GM19240 (cell line): Measurements from ENCODE around the gene PTPRR.

ENCODE experiments used
- DNase-seq: peaks from one replicate; pipeline ENCODE4 v3.0.0; 2011; ENCODE audit warnings: low spot score; ENCODE audit not compliant: insufficient read length

The PTPRR gene

DNA sequence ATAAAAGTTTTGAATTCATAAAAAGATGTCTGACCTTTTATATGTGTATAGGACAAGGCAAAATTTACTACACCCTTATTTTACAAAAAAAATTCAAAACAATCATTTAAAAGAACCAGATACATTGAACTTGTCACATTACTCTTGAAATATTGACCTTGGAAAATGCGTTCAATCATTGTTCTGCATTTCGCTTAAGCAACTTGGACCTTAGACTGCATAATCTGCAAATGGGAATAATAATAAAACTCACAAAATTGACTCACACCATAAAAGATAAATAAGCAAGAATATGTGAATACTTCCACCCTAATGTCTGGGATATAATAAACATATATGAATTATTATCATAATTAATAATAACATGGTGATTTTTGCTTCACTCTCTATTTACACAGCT, 213.9 kb downstream of the PTPRR start:
- no peak for DNase-seq

DNA sequence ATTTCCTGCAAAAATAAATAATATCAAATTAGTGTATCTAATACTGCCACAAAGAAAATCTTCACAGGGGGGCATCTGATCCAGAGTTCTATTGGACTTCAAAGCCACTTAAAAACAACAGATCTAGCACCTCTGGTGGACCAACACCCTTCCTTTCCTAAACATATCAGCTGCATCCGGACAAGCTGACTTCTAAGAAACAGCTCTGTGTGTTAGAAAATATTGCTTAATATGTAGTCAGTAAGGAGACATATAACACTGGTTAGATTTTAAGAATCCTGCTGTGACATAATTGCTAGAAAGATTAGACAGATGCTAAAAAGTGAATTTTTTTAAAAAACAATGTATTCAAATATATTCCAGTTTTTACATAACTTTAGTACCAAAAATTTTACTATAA, 222.2 kb downstream of the PTPRR start:
- no peak for DNase-seq

DNA sequence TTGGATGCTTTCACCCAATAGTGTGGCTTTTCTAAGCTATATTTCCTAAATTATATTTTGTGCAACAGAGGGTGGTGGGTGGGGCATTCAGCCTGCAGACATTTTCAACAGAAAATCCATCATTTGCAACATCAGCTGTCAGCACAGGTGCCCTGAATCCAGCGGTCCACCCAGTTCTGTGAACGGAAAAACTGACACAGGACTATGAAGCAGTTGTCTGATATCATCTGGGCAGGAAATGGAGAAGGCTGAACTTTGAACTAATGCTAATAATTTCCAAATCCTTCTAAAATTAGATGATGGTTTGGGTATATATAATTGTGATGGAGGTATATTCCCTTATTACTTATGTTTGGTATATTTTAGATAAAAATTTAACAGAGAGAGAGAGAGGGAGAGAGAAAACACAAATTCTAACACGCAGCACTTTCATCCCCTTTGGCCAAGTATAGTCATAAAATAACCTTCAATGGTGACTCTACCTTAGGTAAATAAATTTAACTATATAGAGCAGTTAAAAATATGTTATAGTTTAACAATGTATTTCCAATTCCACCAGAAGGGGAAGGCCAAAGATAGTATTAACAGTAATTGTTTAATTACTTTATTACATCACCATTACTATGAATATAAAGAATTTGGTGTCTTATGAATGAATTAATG, 225.0 kb downstream of the PTPRR start:
- no peak for DNase-seq

- DNase-seq, result no peak
These were observed 227.8 kb downstream of the PTPRR start for GRCh38 chr12:70692681-70693288.

- no peak for DNase-seq
These were observed 229.4 kb downstream of the PTPRR start for GRCh38 chr12:70691018-70691672.

DNA sequence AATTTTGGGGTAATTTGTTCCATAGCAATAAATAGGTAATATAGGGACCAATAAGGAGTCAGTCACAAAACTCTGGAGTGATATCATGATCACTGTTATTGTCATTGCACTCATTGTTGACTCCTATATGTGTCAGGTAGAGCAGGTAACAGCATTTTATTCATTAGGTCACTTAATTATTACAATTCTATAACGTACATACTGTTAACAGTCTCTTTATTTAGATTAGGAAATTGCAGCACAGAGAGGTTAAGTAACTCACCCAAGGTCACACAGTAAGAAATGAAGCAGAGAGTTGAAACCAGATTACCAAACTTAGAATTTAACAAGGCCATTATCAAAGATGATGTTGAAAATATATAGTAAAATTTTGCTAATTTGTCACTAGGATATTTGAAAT, 233.6 kb downstream of the PTPRR start:
- no peak for DNase-seq

DNA sequence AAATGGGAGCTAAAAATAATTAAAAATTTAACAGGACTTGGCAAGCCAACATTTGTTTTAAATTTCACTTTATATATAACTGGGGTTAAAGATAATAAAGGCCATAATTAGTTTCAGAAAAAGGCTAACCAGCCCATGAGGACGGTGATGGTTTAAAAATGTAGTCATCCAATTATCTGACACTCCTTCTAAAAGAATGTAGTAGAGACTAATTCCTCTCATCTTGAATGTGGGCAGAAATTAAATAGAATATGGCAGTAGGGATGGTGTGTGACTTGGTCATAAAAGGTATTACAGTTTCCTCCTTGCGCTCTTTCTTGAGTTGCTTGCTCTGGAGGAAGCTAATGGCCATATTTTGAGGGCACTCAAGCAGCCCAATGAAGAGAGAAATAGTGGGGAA, 234.2 kb downstream of the PTPRR start:
- no peak for DNase-seq

GRCh38 chr12:70683976-70684375, 236.6 kb downstream of the PTPRR start:
- DNase-seq, result no peak

DNA sequence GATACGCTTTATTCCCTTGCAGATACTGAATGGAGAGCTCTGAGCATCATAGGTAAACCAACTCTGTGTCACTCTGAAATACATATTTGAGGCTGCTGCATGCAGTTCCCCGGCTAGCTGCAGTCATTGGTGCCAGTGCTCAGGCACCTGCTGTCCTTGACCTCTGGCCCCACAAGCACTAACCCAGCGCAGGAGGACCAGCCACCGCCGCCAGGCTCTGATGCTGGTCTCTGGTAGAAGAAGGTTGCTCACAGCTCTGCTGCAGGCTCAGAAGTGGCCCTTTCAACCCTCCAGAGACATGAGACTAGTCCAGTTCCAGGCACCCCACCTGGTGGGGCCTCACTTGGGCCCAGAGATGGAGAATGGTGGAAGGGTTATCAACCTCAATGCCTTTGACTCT, 248.8 kb downstream of the PTPRR start:
- no peak for DNase-seq

DNA sequence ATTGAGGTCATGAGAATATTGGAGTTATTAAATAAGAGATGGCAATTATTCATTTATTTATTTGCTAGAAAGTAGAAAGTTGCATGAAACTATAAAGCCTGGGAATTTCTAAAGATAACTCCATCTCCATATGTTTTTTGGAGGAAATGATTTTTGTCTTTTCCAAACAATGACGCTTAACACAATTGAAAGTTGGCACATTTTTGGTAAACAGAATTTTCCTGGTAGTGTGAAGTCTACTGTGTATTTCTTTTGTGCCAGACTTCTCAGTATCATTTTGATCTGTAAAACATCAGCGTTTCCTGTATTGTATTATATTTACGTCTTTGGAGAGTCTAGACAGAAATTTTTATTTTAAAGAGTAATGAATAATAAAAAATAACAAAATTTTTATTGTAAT, 249.6 kb downstream of the PTPRR start:
- no peak for DNase-seq

DNA sequence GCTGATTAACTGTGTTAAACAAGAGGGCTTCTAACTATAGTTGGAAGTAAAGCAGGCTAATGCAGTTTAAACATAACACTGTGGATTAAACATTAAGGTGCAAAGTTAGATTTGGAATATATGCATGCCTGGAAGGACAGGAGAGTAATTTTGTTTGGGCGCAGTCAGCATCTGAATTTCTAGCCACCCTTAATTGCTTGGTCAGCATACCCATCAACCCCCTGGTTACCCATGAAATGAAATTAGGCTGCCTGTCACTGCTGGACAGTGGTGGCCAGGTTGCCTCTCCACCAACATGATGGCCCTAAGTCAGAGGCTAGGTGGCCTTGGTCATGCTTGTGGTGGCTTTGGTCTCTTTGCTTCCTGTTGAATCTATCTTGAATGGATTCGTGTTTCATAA, 253.3 kb downstream of the PTPRR start:
- DNase-seq, result no peak

- DNase-seq, result no peak
These were observed 254.2 kb downstream of the PTPRR start for GRCh38 chr12:70666364-70666763.

DNA sequence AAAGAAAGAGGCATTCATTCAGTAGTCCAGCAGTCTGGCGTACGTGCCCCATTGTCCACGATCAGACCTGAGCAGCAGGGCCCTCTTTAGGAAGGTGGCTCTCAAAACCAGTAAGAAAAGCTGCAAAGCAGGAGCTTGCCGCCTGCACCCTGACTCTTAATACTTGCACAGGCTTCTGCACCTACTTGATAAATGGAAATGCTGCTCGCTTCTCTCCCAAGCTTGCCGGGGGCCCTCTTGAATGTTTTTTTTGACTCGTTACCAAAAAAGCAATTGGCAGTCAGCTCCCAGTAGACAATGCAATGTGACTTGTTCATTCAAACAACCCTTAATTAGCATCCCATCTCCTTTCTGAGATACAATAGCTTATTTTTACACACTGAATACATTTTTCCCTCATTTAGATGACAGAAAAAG, 256.1 kb downstream of the PTPRR start:
- DNase-seq, result no peak

DNA sequence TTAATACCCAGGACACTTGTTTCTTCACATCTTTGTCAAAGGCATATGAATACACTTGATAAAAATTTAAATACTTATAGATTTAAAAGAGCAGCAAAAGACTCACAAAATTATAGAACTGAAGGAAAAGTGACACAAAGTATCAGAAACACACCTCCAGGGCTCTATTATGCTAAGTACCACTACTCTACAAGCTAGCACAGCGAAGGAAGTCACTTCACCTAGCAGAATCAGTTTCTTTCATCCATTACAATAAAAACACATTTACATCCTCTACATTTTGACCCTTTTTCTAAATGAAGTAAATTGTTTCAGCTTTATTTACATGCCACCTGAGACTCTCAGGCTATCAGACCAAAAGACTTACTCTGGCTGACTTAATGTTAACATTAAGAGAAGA, 256.7 kb downstream of the PTPRR start:
- no peak for DNase-seq

DNA sequence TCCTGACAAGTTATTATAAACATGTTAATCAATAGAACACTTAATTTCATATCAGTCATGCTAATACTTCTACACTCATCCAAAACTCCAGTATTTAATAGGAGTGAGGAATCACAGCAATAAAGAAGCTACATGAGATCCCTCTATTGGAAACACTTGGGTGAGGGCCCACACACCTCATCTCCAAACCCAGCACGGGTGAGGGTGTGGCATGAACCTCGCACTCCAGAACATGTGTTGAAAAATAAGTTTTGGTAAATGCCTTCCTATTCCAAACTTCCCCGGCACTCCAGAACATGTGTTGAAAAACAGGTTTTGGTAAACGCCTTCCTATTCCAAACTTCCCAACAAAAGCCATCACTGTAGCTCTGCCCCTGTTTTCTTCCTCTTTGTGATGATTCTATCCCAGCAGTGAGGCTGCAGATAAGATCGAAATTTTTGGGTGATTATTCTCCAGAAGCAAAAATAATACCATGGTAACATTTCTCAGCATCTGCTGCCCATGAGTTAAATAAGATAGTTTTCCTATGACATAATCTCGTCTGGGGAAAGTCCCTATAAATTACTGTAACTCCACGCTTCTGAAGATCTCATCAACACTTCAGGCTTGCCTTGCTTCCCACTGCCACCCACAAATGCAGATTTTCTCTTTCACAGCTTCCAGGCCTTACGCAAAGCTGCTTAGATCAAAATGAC, 258.9 kb downstream of the PTPRR start:
- DNase-seq, result no peak

GRCh38 chr12:70660620-70661219, 259.8 kb downstream of the PTPRR start:
- DNase-seq, result no peak

GRCh38 chr12:70660002-70660604, 260.4 kb downstream of the PTPRR start:
- no peak for DNase-seq

GRCh38 chr12:70659077-70659606, 261.4 kb downstream of the PTPRR start:
- no peak for DNase-seq

DNA sequence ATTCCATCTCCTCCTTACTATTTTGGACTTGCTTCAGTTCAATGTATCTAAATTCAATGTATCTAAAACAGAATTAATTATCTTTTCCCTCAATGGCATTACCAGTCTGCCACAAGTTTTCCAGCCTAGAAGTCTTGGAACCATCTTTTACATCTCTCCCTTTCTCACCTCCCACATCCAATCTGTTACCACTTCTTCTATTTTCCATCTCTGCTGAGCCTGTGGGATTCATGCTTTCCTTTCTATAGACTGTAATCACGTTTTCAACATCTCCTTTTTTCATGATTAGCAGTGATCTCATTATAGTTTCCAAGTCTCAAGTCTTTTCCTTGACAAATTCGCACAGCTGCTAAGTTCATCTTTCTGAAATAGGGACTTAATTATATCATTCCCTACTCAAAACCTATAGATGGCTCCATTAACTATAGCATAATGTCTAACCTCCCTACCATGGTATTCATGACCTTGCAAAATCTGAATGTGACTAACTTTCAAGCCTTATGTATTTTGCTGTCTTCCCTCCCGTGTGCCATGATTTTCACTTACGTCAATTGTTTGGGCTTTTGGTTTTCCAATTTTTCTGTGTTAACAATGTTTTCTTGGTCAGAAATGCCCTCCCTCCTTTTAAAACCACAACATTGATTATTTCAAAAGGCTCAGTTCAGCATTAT, 262.8 kb downstream of the PTPRR start:
- DNase-seq, result no peak

GRCh38 chr12:70652451-70652850, 268.1 kb downstream of the PTPRR start:
- no peak for DNase-seq

DNA sequence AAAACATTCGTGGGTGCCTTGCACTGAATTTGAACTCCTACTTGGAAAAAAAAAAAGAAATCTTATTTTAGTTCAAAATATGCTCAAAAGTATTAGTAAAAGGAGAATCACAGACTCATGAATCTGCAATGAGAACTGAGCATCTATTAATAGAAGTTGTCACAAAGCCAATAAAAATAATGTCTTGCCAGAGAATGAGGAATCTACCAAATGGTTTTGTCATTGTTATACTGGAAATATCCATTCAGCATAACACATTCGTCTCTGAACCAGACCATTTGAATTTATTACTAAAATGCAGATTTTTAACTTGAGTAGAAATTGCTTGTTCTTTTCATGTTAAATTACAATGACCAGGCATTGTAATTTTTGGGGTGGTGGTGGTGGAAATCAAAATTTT, 271.7 kb downstream of the PTPRR start:
- no peak for DNase-seq
